ENCODE measurements around the gene SLC26A1.
A peak's percentile ranks its signal among the peaks of the same experiment; 100 is the strongest.

SLC26A1 gene

DNA sequence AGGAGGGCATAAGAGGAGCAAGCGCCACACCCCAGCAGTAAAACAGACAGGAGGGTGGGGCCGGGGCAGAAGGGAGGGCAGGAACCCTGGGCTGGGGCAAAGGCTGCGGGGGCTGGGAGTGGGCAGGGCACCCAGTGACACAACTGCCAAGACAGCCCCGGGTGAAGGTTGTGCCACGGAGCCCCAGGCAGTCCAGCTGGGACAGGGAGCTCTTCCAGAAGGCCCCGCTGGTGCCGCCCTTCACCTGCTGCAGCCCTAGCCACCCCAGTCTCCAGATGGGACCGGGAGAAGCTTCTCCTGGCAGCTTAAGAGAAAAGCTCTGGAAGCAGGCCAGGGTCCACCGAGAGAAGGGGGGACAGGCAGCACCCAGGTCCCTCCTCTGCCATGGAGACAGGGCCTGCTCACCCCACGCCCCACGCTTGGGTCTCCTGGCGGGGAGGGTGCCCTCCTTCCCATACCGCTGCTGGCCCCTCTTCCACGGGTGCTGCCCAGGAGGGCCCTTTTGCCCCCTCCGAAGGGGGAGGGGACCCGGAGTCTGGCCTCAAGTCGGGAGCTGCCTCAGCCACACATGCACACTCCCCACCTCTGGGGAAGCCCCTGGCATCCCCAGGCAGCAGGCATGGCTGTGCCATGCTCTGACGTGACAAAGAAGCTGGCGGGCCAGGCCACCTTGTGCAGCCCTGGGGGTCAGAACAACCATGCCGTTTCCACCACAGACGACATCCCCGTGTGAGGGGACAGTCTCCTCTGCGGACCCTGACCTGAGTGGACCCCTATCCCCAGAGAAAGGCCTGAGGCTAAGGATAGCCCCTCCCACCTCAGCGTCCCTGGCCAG is 21.3 kb downstream of the SLC26A1 start:
- H3K36me3 ChIP-seq (ENCODE audit: insufficient read depth, low read length) = no peaks in the 10 kb centered on the region
- H3K9ac ChIP-seq (ENCODE audit: low read depth, low read length) = no peak overlapping the region
- WGBS = 80% methylated on average over 24 of the region's 24 CpGs
- H3K9me3 ChIP-seq (ENCODE audit: insufficient read depth, low read depth, low read length) = no peaks in the 10 kb centered on the region
- peaks cover 65% of the 10 kb centered on the region for H3K27me3 ChIP-seq (ENCODE audit: insufficient read depth, low read length)
- no peak overlapping the region for H3K4me3 ChIP-seq (ENCODE audit: low read length)
- H3K4me1 ChIP-seq (ENCODE audit: insufficient read depth, low read length) = no peaks in the 10 kb centered on the region
- H3K27ac ChIP-seq (ENCODE audit: low read depth, low read length) = no peak overlapping the region

DNA sequence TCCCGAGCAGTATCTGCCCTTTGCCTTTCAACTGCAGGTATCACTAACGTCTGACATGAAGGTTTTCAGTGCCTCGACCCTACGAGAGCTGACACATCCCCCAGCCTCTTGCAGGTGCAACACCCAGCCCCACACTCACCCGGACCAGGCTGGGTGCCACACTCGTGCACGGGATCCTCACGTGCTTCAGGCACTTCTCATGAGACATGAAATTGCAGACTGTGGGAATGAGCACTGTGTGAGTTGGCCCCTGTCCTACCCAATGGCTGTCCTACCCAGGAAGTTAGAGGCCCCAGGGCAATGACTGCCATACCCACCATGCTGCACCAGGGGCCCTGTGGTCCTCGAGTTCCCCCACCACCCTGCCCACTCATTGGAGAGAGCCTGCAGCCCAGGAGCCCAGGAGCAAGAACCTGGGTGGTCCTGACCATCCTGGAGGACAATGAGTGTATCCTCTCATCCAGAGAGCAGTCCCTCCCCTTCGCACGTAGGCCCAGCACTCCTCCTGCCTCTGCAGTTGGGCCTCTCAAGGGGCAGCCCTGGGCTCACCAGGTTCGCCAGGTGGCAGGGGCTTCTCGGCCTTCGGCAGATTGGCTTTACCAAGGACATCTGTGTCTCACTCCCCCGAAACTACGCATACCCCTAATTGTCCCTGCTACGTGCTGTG is 22.2 kb downstream of the SLC26A1 start:
- no peak overlapping the region for H3K27ac ChIP-seq (ENCODE audit: low read depth, low read length)
- no peak overlapping the region for H3K4me3 ChIP-seq (ENCODE audit: low read length)
- no peaks in the 10 kb centered on the region for H3K4me1 ChIP-seq (ENCODE audit: insufficient read depth, low read length)
- 75% methylated on average over 17 of the region's 17 CpGs for WGBS
- no peaks in the 10 kb centered on the region for H3K9me3 ChIP-seq (ENCODE audit: insufficient read depth, low read depth, low read length)
- H3K36me3 ChIP-seq (ENCODE audit: insufficient read depth, low read length) = no peaks in the 10 kb centered on the region
- peaks cover 67% of the 10 kb centered on the region for H3K27me3 ChIP-seq (ENCODE audit: insufficient read depth, low read length)
- H3K9ac ChIP-seq (ENCODE audit: low read depth, low read length) = no peak overlapping the region

- H3K4me3 ChIP-seq (ENCODE audit: low read length) = no peak overlapping the region
- no peak overlapping the region for H3K9ac ChIP-seq (ENCODE audit: low read depth, low read length)
- no peak overlapping the region for H3K27ac ChIP-seq (ENCODE audit: low read depth, low read length)
- H3K36me3 ChIP-seq (ENCODE audit: insufficient read depth, low read length) = no peaks in the 10 kb centered on the region
- peaks cover 67% of the 10 kb centered on the region for H3K27me3 ChIP-seq (ENCODE audit: insufficient read depth, low read length)
- no peaks in the 10 kb centered on the region for H3K9me3 ChIP-seq (ENCODE audit: insufficient read depth, low read depth, low read length)
- no peaks in the 10 kb centered on the region for H3K4me1 ChIP-seq (ENCODE audit: insufficient read depth, low read length)
- 80% methylated on average over 25 of the region's 25 CpGs for WGBS
These were observed 23.0 kb downstream of the SLC26A1 start for GRCh38 chr4:970046-970745.

- H3K27ac ChIP-seq (ENCODE audit: low read depth, low read length) = no peak overlapping the region
- WGBS = 85% methylated on average over 23 of the region's 23 CpGs
- H3K9ac ChIP-seq (ENCODE audit: low read depth, low read length) = no peak overlapping the region
- H3K4me3 ChIP-seq (ENCODE audit: low read length) = no peak overlapping the region
- peaks cover 59% of the 10 kb centered on the region for H3K27me3 ChIP-seq (ENCODE audit: insufficient read depth, low read length)
- H3K9me3 ChIP-seq (ENCODE audit: insufficient read depth, low read depth, low read length) = no peaks in the 10 kb centered on the region
- H3K4me1 ChIP-seq (ENCODE audit: insufficient read depth, low read length) = no peaks in the 10 kb centered on the region
- H3K36me3 ChIP-seq (ENCODE audit: insufficient read depth, low read length) = no peaks in the 10 kb centered on the region
These were observed 24.4 kb downstream of the SLC26A1 start for GRCh38 chr4:968621-969394.

- Histone ChIP-seq H3K4me3 (ENCODE audit: low read length) (no peak overlapping the region), H3K4me1 (ENCODE audit: insufficient read depth, low read length) (no peaks in the 10 kb centered on the region), H3K27me3 (ENCODE audit: insufficient read depth, low read length) (peaks cover 57% of the 10 kb centered on the region), H3K36me3 (ENCODE audit: insufficient read depth, low read length) (no peaks in the 10 kb centered on the region), H3K9me3 (ENCODE audit: insufficient read depth, low read depth, low read length) (no peaks in the 10 kb centered on the region), H3K9ac (ENCODE audit: low read depth, low read length) (no peak overlapping the region), H3K27ac (ENCODE audit: low read depth, low read length) (no peak overlapping the region)
- 32% methylated on average over 23 of the region's 24 CpGs for WGBS
These were observed 25.0 kb downstream of the SLC26A1 start for GRCh38 chr4:968221-968620.

- H3K4me3 ChIP-seq (ENCODE audit: low read length) = peak overlapping the region; percentile 48
- peaks cover 50% of the 10 kb centered on the region for H3K27me3 ChIP-seq (ENCODE audit: insufficient read depth, low read length)
- no peaks in the 10 kb centered on the region for H3K9me3 ChIP-seq (ENCODE audit: insufficient read depth, low read depth, low read length)
- no peak overlapping the region for H3K27ac ChIP-seq (ENCODE audit: low read depth, low read length)
- 45% methylated on average over 75 of the region's 76 CpGs for WGBS
- no peaks in the 10 kb centered on the region for H3K36me3 ChIP-seq (ENCODE audit: insufficient read depth, low read length)
- H3K4me1 ChIP-seq (ENCODE audit: insufficient read depth, low read length) = no peaks in the 10 kb centered on the region
- peak overlapping the region; percentile 40; the same call in 1 of the 2 replicates for H3K9ac ChIP-seq (ENCODE audit: low read depth, low read length)
These were observed 25.8 kb downstream of the SLC26A1 start for GRCh38 chr4:967113-968104.

- no peak overlapping the region for H3K27ac ChIP-seq (ENCODE audit: low read depth, low read length)
- H3K9me3 ChIP-seq (ENCODE audit: insufficient read depth, low read depth, low read length) = no peaks in the 10 kb centered on the region
- no peaks in the 10 kb centered on the region for H3K36me3 ChIP-seq (ENCODE audit: insufficient read depth, low read length)
- 90% methylated on average over 48 of the region's 48 CpGs for WGBS
- no peaks in the 10 kb centered on the region for H3K4me1 ChIP-seq (ENCODE audit: insufficient read depth, low read length)
- H3K9ac ChIP-seq (ENCODE audit: low read depth, low read length) = no peak overlapping the region
- peaks cover 40% of the 10 kb centered on the region for H3K27me3 ChIP-seq (ENCODE audit: insufficient read depth, low read length)
- H3K4me3 ChIP-seq (ENCODE audit: low read length) = no peak overlapping the region
These were observed 26.7 kb downstream of the SLC26A1 start for GRCh38 chr4:966266-967112.

DNA sequence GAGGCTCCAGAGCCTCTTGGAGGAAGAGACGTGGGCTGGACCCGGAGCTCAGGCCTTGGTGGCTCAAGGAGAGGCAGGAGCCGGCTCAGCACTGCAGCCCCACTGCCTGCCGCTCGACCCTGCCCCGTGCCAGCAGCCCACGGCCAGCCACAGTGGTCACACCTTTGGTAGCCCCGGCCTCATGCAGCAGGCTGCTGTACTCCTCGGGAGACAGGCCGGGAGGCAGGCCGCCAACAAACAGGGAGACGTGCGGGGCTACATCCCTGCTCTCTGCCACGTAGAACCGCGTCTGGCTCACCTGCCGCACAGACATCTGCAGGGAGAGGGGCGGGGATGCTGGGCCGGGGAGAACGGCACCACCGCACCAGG is 27.5 kb downstream of the SLC26A1 start:
- peaks cover 34% of the 10 kb centered on the region for H3K27me3 ChIP-seq (ENCODE audit: insufficient read depth, low read length)
- WGBS = 92% methylated on average over 21 of the region's 21 CpGs
- no peaks in the 10 kb centered on the region for H3K36me3 ChIP-seq (ENCODE audit: insufficient read depth, low read length)
- no peak overlapping the region for H3K4me3 ChIP-seq (ENCODE audit: low read length)
- no peak overlapping the region for H3K9ac ChIP-seq (ENCODE audit: low read depth, low read length)
- no peaks in the 10 kb centered on the region for H3K9me3 ChIP-seq (ENCODE audit: insufficient read depth, low read depth, low read length)
- no peaks in the 10 kb centered on the region for H3K4me1 ChIP-seq (ENCODE audit: insufficient read depth, low read length)
- H3K27ac ChIP-seq (ENCODE audit: low read depth, low read length) = no peak overlapping the region

- Histone ChIP-seq H3K27me3 (ENCODE audit: insufficient read depth, low read length) (peaks cover 28% of the 10 kb centered on the region), H3K9ac (ENCODE audit: low read depth, low read length) (no peak overlapping the region), H3K27ac (ENCODE audit: low read depth, low read length) (no peak overlapping the region), H3K9me3 (ENCODE audit: insufficient read depth, low read depth, low read length) (no peaks in the 10 kb centered on the region), H3K4me3 (ENCODE audit: low read length) (no peak overlapping the region), H3K36me3 (ENCODE audit: insufficient read depth, low read length) (no peaks in the 10 kb centered on the region), H3K4me1 (ENCODE audit: insufficient read depth, low read length) (no peaks in the 10 kb centered on the region)
- 91% methylated on average over 26 of the region's 26 CpGs for WGBS
These were observed 28.0 kb downstream of the SLC26A1 start for GRCh38 chr4:965048-965765.
